HCT116 (cell line): ENCODE measurements around the gene CCDC137.

Source experiments
- CBX3 ChIP-seq: IDR thresholded peaks from 2 replicates; pipeline ENCODE4 v1.6.1; 2012; ENCODE audit warnings: low read depth
- CEBPB ChIP-seq: IDR thresholded peaks from 2 replicates; pipeline ENCODE4 v1.6.1; 2012; ENCODE audit warnings: low read depth
- EGR1 ChIP-seq: IDR thresholded peaks from 2 replicates; pipeline ENCODE4 v1.6.1; 2012; ENCODE audit warnings: low read depth
- POLR2AphosphoS5 ChIP-seq: IDR thresholded peaks from 2 replicates; pipeline ENCODE4 v1.6.1; 2011; ENCODE audit warnings: mild to moderate bottlenecking, low read depth, low read length, moderate library complexity
- SIN3A ChIP-seq: IDR thresholded peaks from 2 replicates; pipeline ENCODE4 v1.6.1; 2012; ENCODE audit warnings: low read depth
- ZFX ChIP-seq: fragments of 450-650 bp; IDR thresholded peaks from 2 replicates; pipeline ENCODE4 v1.6.1; 2017
- TF ChIP-seq, protein P1 (sequence below), 3 experiments: fragments of 200-600 bp in 1 of 3; sonication (generic) in 1 of 3; IDR thresholded peaks in 2 of 3; conservative IDR thresholded peaks in 1 of 3; 2 replicates each; pipeline ENCODE4 v1.5.1; 2012 to 2017; ENCODE audit warnings: low read depth in 2 of 3, low read length in 2 of 3, antibody characterized with exemption in 1 of 3, borderline replicate concordance in 1 of 3, control low read depth in 1 of 3, mild to moderate bottlenecking in 1 of 3, mixed read lengths in 1 of 3, mixed run types in 1 of 3, moderate library complexity in 1 of 3; ENCODE audit not compliant: insufficient read depth in 1 of 3
- TF ChIP-seq, protein P2 (sequence below): IDR thresholded peaks from 2 replicates; pipeline ENCODE4 v1.6.1; 2012
- TF ChIP-seq, protein P3 (sequence below): IDR thresholded peaks from 2 replicates; pipeline ENCODE4 v1.6.1; 2011; ENCODE audit warnings: mild to moderate bottlenecking, low read length, moderate library complexity; ENCODE audit not compliant: insufficient replicate concordance; ENCODE audit errors: extremely low read depth

DNA sequence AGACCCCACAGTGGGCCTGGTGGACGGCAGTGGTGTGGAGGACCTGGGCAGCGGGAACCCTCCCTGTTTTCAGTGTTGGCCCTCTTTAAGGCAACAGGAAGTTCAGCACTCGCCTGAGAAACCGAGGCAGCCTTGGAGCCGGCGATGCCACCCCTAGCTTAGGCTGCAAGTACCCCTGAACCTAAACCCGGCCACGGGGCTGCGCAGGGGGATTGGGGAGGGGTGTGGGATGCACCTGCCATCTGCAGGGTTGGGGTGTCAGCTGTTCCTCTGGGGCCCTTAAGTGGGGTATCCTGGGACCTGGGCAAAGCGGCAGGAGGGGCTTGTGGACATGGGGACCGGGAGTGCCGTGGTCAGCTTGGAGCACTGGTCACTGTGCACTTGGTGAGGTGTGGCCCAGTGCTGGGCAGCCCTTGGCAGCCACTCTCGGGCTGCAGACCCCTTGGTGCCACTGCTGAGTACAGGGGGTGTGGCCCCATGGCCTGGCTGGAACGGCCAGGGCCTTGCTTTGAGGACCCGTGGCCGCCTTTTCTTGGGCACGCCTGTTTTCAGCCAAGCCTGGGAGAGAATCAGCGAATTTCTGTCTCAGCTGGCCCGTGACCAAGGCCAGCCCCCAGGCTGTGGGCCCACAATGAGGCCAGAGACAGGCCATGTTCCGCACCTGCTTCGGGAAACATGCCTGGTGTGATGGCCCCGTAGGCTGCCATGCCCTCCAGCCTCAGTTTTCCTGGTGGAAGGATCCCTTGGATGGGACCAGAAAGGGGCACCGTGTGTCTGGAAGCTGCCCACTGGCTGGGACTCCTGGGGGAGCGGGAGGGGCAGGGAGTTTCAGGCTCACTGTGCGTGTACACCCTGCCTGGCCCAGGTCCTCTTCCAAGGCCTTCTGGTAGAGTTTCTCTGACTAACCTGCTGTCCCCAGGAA lies 41.4 kb downstream of the CCDC137 start:
- TF ChIP-seq POLR2AphosphoS5 (no peak; the same call in 1 of the 2 replicates), SIN3A (no peak), CEBPB (no peak), EGR1 (no peak), CBX3 (no peak), ZFX (no peak)
- TF ChIP-seq, protein P1, sequence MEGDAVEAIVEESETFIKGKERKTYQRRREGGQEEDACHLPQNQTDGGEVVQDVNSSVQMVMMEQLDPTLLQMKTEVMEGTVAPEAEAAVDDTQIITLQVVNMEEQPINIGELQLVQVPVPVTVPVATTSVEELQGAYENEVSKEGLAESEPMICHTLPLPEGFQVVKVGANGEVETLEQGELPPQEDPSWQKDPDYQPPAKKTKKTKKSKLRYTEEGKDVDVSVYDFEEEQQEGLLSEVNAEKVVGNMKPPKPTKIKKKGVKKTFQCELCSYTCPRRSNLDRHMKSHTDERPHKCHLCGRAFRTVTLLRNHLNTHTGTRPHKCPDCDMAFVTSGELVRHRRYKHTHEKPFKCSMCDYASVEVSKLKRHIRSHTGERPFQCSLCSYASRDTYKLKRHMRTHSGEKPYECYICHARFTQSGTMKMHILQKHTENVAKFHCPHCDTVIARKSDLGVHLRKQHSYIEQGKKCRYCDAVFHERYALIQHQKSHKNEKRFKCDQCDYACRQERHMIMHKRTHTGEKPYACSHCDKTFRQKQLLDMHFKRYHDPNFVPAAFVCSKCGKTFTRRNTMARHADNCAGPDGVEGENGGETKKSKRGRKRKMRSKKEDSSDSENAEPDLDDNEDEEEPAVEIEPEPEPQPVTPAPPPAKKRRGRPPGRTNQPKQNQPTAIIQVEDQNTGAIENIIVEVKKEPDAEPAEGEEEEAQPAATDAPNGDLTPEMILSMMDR (IDR thresholded peaks at IDR 0.05 in 2 of 3, conservative IDR thresholded peaks at IDR 0.05 in 1 of 3; ENCODE audit: borderline replicate concordance in 1 of 3, insufficient read depth in 1 of 3, low read depth in 2 of 3, low read length in 2 of 3), result no peak
- TF ChIP-seq, protein P2, sequence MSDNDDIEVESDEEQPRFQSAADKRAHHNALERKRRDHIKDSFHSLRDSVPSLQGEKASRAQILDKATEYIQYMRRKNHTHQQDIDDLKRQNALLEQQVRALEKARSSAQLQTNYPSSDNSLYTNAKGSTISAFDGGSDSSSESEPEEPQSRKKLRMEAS, result no peak
- TF ChIP-seq, protein P3, sequence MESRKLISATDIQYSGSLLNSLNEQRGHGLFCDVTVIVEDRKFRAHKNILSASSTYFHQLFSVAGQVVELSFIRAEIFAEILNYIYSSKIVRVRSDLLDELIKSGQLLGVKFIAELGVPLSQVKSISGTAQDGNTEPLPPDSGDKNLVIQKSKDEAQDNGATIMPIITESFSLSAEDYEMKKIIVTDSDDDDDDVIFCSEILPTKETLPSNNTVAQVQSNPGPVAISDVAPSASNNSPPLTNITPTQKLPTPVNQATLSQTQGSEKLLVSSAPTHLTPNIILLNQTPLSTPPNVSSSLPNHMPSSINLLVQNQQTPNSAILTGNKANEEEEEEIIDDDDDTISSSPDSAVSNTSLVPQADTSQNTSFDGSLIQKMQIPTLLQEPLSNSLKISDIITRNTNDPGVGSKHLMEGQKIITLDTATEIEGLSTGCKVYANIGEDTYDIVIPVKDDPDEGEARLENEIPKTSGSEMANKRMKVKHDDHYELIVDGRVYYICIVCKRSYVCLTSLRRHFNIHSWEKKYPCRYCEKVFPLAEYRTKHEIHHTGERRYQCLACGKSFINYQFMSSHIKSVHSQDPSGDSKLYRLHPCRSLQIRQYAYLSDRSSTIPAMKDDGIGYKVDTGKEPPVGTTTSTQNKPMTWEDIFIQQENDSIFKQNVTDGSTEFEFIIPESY, result no peak
